ENCODE results near the gene CEBPA.

Gene CEBPA

DNA sequence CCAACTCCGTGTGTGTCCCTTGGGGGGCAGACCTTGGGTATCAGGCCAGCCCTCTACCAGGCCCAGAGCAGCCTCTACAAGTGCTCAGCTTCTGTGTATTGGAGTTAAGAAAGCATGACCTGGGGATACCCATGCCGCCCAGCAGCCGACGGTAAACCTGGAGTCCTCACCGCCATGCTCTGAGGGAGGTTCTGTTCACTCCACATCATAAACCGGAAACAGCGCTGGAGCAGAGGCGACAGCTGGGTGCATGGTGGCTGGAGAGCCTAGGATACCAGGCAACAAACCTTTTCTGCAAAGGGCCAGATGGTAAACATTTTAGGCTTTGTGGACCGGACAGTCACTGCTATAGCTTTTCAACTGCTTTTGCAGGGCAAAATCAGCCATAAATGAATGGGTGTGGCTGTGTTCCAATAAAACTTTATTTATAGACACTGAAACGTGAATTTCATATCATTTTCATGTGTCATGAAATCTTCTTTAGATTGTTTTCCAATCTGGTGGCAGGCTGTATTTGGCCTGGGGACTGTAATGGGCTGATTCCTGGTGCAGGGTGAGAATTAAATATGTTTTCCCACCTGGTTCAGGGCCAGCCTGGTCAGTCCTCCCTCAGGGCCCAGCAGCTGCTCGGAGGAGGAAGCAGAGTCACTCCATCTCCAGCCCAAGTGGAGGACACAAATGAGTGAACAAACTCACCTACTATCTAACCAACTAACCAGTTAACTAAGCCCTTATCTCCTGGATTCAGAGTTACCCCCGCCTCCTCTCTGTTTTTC lies 30.9 kb downstream of the CEBPA start:
- DNase-seq (ENCODE audit: low read depth in 3 of 3) = no peak

DNA sequence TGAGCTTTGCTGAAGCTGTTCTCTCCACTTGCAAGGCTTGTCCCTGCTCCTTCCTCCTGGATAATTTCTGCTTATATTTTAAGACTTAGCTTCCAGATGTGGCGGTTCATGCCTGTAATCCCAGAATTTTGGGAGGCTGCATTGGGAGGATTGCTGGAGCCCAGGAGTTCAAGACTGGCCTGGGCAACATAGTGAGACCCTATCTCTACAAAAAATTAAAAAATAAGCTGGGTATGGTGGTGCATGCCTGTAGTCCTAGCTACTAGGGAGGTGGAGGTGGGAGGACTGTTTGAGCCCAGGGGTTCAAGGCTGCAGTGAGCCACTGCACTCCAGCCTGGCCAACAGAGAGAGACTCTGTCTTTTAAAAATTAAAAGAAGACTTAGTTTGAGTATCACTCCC lies 31.6 kb downstream of the CEBPA start:
- no peak for DNase-seq (ENCODE audit: low read depth in 3 of 3)

DNA sequence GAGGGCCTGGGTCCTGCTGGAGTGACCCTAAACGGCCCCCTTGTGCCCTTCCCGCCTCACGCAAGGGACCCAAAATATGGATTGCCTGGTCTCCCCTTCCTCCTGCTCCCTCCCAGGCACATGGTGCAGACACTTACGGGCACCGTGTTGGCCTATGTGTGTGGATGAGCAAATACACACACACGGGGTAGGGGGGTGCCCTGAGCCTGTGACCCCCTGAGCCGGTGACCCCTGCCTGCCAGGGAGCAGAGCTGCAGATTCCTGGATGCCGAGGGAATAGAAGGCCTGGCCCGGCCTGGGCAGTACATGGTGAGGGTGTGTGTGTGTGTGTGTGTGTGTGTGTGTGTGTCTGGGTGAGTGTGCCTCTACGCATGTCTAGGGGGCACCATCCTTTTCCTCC lies 33.3 kb downstream of the CEBPA start:
- DNase-seq (ENCODE audit: low read depth in 3 of 3) = no peak

DNA sequence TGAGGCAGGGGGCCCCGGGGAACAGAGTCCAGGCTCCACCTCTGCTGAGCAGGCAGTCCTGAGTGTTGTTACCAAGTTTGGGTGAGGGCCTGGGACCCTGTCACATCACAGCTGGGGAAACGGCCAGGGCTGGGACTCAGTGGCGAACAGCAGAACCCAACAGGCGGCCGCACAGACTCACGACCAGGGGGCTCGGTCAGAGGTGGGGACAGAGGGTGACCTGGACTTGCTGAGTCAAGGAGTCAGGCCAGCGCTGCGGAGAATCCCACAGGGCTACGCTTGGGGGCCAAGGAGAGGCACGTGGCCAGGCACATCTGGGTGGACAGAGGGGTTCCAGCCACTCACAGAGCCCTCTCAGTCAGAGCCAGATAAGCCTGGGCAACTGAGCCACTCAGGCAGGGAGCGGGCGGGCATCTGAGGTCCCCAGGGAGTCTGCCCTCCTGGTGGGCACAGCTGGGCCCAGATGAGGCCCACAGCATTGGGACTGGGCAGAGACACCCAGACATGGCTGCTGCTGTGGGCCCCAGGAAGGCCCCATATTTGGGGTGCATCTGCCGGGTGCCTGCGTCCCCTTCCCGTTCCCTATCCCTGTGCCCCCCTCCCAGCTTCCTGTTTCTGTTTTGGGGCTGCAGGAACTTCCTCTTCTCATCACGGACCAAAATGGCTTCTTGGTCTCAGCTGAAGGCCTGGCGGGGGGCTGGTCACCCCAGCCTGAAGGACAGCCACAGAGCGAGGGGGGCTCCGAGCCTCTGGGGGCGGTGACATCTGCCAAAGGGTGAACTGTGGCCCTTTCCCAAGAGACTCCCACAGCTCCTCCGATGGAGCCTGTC lies 34.0 kb downstream of the CEBPA start:
- no peak for DNase-seq (ENCODE audit: low read depth in 3 of 3)

DNA sequence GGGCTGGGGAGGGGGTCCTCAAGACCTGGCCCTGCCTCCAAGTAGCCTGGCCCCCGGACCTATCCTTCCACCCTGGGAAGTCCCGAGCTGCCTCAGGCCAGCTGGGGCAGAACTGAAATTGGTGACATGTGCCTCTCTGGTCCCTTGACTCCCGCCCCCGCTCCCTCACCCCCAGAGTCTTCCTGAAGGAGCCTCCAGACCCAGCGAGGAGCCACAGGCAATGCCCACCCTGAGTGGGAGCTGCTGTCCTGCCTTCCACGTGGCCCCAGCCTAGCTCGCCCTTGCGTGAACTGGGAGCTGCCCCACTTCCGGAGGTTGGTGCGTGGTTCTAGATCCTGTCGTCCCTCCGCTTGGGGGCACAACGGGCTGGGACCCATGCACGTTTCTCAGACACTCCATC lies 34.6 kb downstream of the CEBPA start:
- no peak for DNase-seq (ENCODE audit: low read depth in 3 of 3)

DNA sequence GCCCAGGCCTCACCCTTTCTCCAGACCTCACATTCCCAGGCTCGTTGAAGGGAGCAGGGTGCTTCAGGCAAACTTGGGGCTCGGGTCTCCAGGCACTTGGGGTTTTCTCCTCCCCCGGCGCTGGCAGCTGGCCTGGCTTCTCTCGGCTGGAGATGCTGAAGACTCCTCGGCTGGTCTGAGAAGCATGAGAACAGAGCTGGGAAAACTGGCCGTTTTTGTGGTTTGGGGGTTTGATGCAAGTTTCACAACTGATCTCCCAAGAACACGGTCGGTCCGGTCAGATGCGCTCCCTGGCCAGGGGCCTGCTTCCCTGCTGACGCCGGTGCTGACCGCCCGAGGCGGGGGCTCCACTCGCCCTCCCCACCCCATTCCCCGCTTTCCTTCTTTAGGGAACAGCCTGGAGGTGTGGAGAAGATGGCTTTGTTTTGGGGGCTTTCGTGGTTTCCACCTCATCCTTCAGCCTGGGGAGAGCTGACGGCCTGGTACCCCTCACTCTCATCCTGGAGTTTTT lies 35.3 kb downstream of the CEBPA start:
- DNase-seq (ENCODE audit: low read depth in 3 of 3) = no peak

DNA sequence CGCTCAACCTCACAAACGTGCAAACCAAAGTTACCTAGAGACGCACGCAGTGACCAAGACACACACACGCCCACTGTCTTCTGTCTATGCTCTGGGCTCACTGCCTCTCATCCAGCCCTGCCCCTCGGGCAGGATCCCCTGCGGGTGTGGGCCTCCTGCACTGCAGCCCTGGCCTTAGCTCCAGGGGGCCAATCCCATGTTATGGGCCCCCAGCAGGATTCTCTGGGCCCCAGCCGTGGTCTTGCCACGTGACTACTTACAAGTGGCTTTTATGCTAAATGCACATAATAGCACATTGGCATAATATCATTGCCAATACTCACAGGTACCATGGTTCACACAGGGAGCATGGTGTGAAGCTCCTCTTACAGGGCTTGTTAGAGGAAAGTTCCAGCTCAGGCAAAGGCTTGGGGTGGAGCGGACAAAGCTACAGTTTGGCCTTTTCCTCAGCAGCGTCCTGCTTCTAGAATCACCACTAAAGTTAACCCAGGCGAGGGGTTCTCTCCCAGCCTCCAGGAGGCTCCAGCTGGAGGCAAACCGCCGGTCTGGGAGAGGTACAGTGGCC lies 37.4 kb downstream of the CEBPA start:
- DNase-seq (ENCODE audit: low read depth in 3 of 3) = no peak

DNA sequence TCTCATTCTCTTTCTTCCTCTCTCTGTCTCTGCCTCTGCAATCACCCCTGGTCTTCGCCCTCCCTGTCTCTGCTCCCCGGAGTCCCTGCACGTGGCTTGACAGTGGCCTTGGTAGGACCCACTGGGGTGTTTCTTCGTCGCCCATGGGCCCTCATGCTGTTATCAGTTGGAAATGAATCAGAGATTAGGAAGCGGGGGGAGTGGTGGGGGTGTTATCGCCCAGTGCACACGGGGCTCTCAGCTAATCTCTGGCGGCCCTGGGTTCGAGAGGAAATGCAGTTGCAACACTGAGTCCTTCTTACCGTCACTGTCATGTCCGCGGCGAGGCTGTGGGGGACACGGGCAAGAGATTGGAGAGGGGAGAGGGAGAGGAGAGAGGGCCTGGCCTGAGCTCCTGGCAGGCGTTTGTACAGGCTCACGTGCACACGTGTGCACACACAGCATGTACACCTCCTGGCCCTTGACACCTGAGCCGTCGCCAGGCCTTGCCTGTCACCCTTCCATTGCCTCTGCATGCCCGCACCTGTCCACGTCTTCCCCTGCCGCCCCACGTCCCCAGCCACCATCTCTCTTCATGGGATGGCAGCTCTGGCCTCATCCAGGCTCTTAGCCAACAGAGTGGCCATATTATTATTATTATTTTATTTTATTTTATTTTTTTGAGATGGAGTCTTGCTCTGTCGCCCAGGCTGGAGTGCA lies 38.9 kb downstream of the CEBPA start:
- DNase-seq (ENCODE audit: low read depth in 3 of 3) = no peak

DNA sequence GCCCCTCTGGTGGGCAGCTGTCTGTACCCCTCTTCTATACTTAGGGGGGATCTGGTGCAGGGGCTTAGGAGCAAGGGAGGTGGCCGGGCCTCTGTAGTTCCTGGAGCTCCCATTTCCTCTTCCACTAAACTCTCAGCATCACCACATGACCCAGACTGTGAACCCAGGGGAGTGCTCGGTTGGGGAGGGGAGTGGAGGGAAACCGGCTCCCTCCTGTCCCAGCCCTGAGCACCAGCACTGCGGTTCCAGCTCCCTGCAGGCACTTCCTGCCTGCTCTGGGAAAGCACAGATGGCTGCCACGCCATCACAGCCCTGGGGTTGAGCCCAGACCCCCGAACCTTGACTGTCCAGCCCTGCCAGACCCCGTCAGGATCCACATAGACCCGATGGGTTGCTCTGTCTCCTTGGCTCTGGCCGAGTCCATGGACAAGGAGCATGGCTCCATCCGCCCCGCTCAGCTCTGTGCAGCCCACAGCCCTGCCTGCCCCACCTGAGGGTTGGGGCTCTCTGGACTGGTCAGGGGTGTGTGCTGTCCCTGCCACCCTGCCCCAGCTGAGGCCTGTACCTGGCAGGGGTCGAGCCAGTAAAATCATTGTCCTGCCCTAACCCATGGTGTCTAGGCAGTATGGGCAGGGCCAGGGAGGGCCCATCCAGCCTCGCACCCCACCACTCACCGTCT lies 40.7 kb downstream of the CEBPA start:
- DNase-seq (ENCODE audit: low read depth in 3 of 3) = no peak

DNA sequence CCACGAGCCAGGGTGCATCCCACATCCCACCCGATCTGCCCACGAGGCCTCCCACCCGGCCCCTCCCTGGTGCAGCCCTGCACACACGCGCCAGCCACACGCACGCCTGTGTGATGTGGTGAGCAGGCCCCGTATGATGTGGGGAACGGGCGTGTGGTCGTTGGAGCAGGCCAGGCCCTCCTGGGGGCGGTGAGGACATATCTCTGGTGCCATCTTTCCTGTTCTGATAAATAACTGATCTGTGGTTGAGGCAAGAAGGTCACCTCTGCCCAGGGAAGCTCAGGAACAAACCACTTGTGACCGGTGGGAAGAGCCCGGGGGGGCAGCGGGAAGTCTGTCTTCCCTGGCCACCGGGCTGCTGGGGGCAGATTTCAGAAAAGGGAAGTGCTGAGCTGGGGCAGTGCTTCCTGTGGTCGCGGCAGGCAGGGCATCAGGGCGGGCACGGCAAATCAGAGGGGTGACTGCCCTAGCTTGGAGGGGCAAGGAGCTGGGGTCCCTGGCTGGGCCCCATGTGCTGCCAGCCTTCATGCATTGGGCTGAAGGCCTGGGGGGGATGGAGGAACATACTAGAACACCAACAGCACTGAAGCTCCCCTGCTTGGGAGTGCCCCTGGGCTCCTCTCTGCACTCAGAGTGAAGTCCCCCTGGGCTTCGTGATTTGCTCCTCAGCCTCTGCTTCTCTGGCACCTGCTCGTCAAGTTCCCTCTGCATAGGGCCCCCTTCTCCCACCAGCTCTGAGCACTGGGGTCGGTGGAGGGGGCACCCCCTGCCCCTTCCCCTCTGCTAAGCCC lies 41.5 kb downstream of the CEBPA start:
- no peak for DNase-seq (ENCODE audit: low read depth in 3 of 3)

DNA sequence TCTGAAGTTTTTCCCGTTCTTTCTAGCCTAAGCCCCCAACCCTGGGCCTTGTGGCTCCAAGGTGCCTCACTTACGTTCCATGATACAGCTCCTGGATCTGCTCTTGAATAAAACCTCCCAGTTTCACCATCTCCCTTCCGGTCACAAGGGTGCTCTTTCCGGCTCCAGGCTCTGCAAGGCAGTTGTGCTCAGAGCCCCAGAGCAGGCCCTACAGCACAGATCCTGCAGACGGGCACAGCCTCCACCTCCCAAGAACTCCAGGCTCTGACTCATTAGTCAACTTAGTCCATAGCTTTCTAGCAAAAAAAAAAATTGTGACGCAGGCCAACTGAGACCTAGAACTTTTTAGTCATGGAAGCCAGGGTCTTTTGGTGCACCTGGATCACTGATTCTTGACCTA lies 42.8 kb downstream of the CEBPA start:
- no peak for DNase-seq (ENCODE audit: low read depth in 3 of 3)

DNA sequence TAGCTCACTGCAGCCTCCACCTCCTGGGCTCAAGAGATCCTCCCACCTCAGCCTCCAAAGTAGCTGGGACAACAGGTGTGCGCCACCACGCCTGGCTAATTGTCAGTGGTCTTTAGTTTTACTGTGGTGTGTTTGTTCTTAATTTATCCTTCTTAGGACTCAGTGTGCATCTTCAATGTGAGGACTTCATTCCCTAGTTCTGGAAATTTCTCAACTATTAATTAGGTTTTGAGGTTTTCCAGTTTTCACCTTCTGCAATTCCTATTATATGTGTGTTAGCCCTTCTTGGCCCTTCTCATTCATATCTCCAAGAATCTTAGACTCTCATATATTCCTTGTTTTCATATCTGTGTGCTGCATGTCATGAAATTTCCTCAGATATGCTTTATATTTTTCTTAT lies 44.5 kb downstream of the CEBPA start:
- no peak for DNase-seq (ENCODE audit: low read depth in 3 of 3)

DNA sequence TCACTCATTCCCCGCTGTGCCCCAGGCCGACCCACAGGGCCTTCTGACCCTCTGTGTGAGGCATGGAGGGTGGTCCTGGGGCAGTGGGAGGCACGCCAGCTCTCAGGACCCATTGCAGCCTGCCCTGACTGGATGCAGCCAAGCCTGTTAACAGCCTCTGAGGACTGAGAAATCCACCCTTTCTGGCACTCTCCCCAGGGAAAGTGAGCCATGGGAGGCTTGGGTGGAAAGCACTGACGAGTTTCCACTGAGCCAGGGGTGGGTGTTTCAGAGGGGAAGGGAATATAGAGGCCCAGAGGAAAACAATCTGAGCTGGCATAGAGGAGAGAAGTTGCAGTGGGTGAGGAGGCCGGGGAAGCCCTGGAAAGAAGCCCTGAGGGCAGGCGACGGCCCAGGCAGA lies 46.1 kb downstream of the CEBPA start:
- no peak for DNase-seq (ENCODE audit: low read depth in 3 of 3)

DNA sequence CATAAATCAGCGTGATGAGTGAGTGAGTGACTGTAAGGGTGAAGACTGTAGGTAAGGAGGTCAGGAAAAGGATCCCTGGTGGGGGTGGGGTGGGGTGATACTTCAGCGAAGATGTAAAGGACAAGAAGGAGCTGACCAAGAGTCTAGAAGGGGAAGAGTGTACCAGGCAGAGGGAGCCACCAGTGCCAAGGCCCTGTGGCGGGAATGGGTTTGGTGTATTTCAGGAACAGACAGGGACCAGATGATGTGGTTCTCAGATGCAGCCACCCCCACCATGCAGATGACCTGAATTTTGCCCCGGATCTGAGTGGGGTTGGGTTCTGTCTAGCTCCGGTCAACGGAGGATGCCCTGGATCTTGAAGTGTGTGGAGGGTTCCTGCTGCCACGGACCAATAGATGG lies 46.6 kb downstream of the CEBPA start:
- no peak for DNase-seq (ENCODE audit: low read depth in 3 of 3)

DNA sequence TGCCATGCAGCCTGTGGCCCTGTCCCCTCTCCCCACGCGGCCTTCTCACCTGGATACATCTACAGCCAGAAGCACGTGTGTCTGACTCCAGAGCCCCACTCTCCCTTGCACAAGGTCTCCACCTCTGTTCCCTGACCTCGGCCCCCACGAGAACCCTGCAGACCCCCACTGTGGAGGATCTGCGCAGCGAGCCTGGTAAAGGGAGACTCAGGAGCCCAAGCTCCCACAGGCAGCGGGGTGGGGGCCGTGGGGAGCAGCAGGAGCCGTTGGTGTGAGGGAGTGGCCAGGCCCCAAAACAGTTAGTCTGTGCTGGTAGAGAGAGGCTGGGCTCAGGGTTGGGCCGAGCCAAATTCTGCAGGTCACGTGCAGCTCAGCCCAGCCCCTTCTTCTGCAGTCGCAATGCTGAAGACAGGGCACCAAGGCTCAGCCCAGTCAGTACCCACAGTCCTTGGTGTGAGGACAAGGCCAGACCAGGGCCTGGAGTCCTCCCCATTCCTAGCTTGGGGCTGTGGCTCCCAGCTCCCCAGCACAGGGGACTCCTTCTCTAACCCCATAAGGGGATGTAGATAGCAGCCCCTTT lies 48.0 kb downstream of the CEBPA start:
- DNase-seq (ENCODE audit: low read depth in 3 of 3) = no peak

DNA sequence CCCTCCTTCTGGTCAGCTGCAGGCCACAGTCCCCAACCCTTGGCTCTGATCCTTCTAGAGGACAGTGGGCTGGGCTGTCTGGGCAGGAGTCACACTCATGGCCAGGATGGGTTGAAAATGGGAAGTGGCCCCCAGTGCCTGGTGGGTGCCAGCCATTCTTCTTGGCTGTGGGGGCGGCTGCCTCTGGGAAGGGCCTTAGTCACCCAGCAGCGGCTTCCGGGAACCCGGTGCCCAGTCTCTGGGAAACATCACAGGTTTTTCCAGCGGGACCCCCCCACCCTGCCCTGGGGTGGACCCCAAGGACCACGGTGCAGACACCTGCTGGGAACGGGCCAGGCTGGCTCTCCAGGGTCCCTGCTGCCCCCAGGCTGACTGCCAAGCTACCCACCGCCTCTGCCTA lies 49.4 kb downstream of the CEBPA start:
- DNase-seq (ENCODE audit: low read depth in 3 of 3) = no peak

DNA sequence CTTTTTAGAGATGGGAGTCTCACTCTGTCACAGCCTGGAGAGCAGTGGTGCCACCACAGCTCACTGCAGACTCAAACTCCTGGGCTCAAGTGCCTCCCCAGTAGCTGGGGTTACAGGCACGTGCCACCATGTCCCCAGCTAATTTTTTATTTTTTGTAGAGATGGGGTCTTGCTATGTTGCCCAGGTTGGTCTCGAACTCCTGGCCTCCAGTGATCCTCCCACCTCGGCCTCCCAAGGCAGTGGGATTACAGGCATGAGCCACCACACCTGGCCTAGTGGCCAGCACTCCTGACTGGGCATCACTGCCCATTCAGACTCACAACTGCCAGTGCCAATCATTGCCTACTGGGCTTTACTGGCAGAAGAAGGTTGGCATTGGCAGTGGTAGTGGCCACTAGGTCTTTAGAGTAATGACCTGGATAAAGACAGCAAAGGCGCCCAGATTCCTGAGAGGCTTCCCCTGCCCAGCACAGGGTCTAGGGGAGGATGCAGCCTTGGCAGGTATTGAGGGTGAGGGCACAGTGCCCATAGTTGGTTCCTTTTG lies 49.8 kb downstream of the CEBPA start:
- no peak for DNase-seq (ENCODE audit: low read depth in 3 of 3)

DNA sequence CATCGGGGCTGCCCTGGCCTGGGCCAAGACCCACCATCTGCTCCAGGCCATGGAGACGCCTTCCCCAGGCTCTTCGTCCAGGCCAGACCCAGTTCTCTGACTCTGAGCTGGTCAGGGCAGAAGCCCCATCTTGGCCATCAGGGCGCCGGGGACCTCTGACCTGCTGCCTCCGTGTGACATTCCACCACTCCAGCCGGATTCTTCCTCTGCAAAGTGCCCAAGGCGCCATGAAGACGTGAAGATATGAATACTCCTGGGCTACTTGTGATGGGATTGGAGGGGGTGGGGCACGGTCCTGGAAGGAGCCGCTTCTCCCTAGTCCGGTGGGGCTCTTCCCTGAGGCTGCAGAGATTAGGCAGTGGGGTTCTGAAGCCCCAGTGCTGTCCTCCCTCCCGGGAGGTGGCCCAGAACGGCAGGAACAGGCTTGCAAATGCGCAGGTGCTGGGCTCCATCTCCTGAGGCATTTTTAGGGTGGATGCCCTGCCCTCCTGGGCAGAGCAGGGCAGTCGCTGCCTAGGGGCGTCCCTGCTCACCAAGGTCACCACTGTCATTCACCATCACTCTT lies 50.7 kb downstream of the CEBPA start:
- DNase-seq (ENCODE audit: low read depth in 3 of 3) = no peak

DNA sequence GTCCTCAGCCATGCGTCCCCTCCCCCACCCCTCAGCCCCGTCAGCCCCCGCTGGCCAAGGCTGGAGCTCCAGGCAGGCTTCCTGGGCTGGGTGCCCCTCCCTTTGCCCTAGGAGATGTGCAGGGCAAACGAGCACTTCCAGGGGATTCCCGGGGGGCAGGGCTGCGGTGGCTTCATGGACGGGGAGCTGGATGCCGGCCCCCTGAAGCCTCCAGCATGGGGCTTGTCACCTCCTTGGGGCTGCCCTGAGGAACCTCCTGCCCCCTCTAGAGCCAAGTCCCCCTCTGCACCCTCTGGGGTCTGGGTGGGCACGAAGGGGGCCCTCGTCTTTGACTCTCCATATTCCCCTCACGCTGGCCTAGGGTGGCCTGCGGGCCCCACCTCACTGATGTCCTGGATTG lies 51.3 kb downstream of the CEBPA start:
- DNase-seq (ENCODE audit: low read depth in 3 of 3) = no peak

DNA sequence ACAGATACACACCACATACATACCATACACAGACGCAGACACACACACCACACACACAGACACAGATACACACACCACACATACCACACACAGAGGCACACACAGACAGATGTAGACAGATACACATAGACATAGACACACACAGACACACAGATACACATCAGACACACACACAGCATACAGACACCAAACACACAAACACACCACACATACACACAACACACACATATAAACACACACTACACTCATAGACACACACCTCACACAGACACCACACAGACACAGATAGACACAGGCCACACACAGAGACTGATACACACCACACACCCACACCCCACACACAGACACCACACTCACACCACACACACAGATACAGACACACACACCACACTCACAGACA lies 51.8 kb downstream of the CEBPA start:
- DNase-seq (ENCODE audit: low read depth in 3 of 3) = no peak
